Gastrocnemius medialis (tissue), 4 donors: Measurements from ENCODE around the gene RIN3. TPM values are rescaled to one million over a fixed set of nuclear protein-coding genes. Genes with fewer than 3 reads are reported as not detected.

Experiments
- ATAC-seq, 2 donors: fragments of 150-250 bp; one replicate each; pipeline ENCODE4 v1.9.1; 2016
- DNase-seq, 2 donors: peaks; one replicate each; pipeline ENCODE4 v3.0.0-alpha.2; 2019
- H3K27ac ChIP-seq, 4 donors: fragments of 200-600 bp; sonication (generic); 1 replicate in 1 of 4; 2 replicates in 3 of 4; pipeline ENCODE4 v1.5.1; 2016 to 2018; ENCODE audit warnings: mild to moderate bottlenecking in 2 of 4, moderate library complexity in 1 of 4
- H3K27me3 ChIP-seq, 3 donors: fragments of 200-600 bp; sonication (generic) in 2 of 3; 1 replicate in 1 of 3; 2 replicates in 2 of 3; pipeline versions ENCODE4 v1.5.1 to v1.6.0; 2016 to 2019; ENCODE audit warnings: mild to moderate bottlenecking in 1 of 3, moderate library complexity in 1 of 3
- H3K36me3 ChIP-seq, 2 donors: fragments of 200-600 bp; sonication (generic) in 1 of 2; one replicate each; pipeline ENCODE4 v1.5.1; 2017 to 2018
- H3K4me1 ChIP-seq, 2 donors: fragments of 200-600 bp; sonication (generic) in 1 of 2; one replicate each; pipeline ENCODE4 v1.5.1; 2016 to 2017; ENCODE audit warnings: mild to moderate bottlenecking in 2 of 2
- H3K4me3 ChIP-seq, 4 donors: fragments of 200-600 bp; sonication (generic) in 3 of 4; 1 replicate in 1 of 4; 2 replicates in 3 of 4; pipeline ENCODE4 v1.5.1; 2016 to 2019; ENCODE audit warnings: mild to moderate bottlenecking in 2 of 4
- H3K9me3 ChIP-seq, 3 donors: fragments of 200-600 bp; sonication (generic) in 2 of 3; 1 replicate in 1 of 3; 2 replicates in 2 of 3; pipeline ENCODE4 v1.5.1; 2016 to 2019
- POLR2A ChIP-seq, 2 donors: fragments of 450-650 bp; IDR thresholded peaks; one replicate each; pipeline ENCODE4 v1.6.1; 2017; ENCODE audit warnings: antibody characterized with exemption in 2 of 2, mild to moderate bottlenecking in 2 of 2, moderate library complexity in 2 of 2
- in situ Hi-C, 4 donors: fragments of 200-750 bp; cut with MboI; loops; one replicate each; pipeline versions ENCODE4 v1.15.0 to v1.8.0; 2017; ENCODE audit warnings: low sequenced_read_pairs in 4 of 4
- intact Hi-C: fragments of 100-400 bp; cut with DNase I; formaldehyde crosslinking; loops from one replicate; pipeline ENCODE4 v1.15.1; 2023; ENCODE audit warnings: low total_unique reads
- total RNA-seq, 4 donors: library from RNA; depleted of rRNA; stranded (reverse); fragments of >200 nt; gene quantifications; one replicate each; pipeline versions ENCODE4 v1.1.0 to v1.2.3, GENCODE V29; 2016
- TF ChIP-seq, protein P1 (sequence below), 5 experiments: fragments of 450-650 bp in 3 of 5; fragments of 200-600 bp in 2 of 5; sonication (generic) in 2 of 5; IDR thresholded peaks in 4 of 5; conservative IDR thresholded peaks in 1 of 5; 1 replicate in 4 of 5; 2 replicates in 1 of 5; pipeline ENCODE4 v1.5.1; 2016 to 2019; ENCODE audit warnings: antibody characterized with exemption in 5 of 5, mild to moderate bottlenecking in 3 of 5, moderate library complexity in 3 of 5

RIN3 gene
- total RNA-seq, 4 donors from 2014 or later, result 2.1 to 3.7 (median 2.6) TPM

DNA sequence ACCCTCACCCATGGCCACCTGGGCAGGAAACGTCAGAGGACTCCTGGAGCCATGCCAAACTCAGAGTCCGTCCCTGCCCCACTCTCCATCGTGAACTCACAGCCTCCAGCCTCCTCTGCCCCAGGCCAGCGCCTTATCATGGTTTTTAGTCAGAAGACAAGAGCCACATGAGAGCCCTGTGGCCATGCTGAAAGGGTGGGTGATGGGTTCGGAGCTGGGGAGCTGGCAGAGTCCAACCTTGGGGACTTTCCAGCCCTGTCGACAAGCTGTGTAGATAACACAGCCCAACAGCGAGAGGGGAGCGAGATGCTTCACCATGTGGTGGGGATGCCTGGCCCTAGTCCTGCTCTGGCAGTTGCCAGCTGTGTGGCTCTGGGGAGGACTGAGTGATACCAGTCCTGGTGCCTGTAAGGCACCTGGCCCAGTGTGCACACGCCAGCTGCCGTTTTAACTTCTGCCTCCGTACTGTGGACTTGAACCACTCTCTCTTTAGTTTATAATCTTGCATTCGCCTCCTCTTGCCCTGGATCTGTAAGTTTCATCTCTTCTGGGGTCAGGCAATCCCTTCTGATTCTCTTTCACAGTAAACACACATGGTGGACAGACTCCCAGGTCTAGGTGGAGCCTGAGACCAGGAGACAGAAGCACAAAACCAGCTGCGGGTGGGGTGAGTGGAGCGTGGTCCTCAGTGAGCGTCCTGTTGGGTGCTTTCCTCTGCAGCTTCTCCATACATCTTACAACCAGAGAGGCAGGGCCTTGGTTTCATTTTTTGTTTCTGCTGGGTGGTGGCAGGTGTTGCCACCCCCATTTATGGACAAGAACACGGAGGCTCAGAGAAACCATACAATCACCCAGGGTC lies 55.3 kb downstream of the RIN3 start:
- ATAC-seq (no peak), DNase-seq (no peak)
- Histone ChIP-seq H3K4me1 (peaks cover 0 to 2% of the 10 kb centered on the region in 2 donors), H3K27ac (no peak overlapping the region), H3K36me3 (no peaks in the 10 kb centered on the region), H3K27me3 (no peaks in the 10 kb centered on the region), H3K9me3 (no peaks in the 10 kb centered on the region), H3K4me3 (no peak overlapping the region)
- intact Hi-C loops (no loop called here), in situ Hi-C loops (no loop called here)
- no peak for TF ChIP-seq POLR2A (IDR thresholded peaks at IDR 0.05)
- TF ChIP-seq, protein P1, sequence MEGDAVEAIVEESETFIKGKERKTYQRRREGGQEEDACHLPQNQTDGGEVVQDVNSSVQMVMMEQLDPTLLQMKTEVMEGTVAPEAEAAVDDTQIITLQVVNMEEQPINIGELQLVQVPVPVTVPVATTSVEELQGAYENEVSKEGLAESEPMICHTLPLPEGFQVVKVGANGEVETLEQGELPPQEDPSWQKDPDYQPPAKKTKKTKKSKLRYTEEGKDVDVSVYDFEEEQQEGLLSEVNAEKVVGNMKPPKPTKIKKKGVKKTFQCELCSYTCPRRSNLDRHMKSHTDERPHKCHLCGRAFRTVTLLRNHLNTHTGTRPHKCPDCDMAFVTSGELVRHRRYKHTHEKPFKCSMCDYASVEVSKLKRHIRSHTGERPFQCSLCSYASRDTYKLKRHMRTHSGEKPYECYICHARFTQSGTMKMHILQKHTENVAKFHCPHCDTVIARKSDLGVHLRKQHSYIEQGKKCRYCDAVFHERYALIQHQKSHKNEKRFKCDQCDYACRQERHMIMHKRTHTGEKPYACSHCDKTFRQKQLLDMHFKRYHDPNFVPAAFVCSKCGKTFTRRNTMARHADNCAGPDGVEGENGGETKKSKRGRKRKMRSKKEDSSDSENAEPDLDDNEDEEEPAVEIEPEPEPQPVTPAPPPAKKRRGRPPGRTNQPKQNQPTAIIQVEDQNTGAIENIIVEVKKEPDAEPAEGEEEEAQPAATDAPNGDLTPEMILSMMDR (IDR thresholded peaks at IDR 0.05 in 4 of 5, conservative IDR thresholded peaks at IDR 0.05 in 1 of 5), result no peak

DNA sequence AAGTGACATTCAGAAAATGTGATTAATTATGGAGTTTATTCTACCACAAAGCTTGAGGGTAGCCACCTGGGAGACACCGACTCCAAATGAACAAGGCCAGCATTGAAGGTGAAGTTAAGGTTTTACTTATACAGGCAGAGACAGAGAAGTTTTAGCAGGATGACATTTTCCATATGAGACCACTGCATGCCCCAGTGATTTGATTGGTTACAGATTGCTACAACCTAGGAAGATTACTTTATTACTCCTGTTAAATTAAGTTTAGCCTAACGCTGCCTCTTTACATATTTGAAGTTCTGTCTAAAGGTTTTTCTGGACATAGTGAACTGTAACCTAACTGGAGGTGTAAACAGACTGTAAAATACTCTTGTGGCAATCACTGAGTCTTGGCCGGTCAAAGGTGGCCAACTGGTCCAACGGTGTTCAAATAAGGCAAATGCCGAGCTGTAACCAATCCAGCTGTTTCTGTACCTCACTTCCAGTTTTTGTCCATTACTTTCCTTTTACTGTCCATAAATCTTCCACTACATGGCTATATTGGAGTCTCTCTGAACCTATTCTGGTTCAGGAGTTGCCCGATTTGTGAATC lies 57.2 kb downstream of the RIN3 start:
- in situ Hi-C loops, result no loop called here
- H3K4me3 ChIP-seq, result no peak overlapping the region
- no peak overlapping the region for H3K27ac ChIP-seq
- TF ChIP-seq, protein P1 (IDR thresholded peaks at IDR 0.05 in 4 of 5, conservative IDR thresholded peaks at IDR 0.05 in 1 of 5), result no peak
- TF ChIP-seq POLR2A (IDR thresholded peaks at IDR 0.05), result no peak
- H3K36me3 ChIP-seq, result no peaks in the 10 kb centered on the region
- no peak for ATAC-seq
- H3K9me3 ChIP-seq, result no peaks in the 10 kb centered on the region
- DNase-seq, result no peak
- no peaks in the 10 kb centered on the region for H3K4me1 ChIP-seq
- no peaks in the 10 kb centered on the region for H3K27me3 ChIP-seq
- intact Hi-C loops, result no loop called here

DNA sequence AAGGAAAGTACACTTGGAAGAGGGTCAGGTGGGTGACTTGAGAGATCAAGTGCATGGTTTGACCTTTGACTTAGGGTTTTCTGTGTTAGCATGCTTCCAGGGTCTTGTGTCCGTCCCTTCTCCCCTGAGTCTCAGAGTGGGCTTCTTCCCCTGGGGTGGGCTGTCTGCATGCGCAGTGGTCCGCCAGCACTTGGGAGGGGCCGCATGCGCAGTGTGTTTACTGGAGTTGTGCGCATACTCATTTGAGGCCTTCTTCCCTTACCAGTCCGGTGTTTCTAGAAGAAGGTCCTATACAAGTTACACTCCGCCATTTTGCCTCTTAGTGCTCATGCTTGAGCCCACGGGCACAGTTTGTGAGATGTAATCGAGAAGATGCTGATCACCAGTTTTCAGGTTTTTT lies 58.5 kb downstream of the RIN3 start:
- H3K27ac ChIP-seq, result no peak overlapping the region
- intact Hi-C loops, result no loop called here
- H3K36me3 ChIP-seq, result no peaks in the 10 kb centered on the region
- TF ChIP-seq, protein P1 (IDR thresholded peaks at IDR 0.05 in 4 of 5, conservative IDR thresholded peaks at IDR 0.05 in 1 of 5), result no peak
- no peak for TF ChIP-seq POLR2A (IDR thresholded peaks at IDR 0.05)
- no peak overlapping the region for H3K4me3 ChIP-seq
- no peak for ATAC-seq
- H3K27me3 ChIP-seq, result no peaks in the 10 kb centered on the region
- no peak for DNase-seq
- no peaks in the 10 kb centered on the region for H3K4me1 ChIP-seq
- no peaks in the 10 kb centered on the region for H3K9me3 ChIP-seq
- in situ Hi-C loops, result no loop called here

DNA sequence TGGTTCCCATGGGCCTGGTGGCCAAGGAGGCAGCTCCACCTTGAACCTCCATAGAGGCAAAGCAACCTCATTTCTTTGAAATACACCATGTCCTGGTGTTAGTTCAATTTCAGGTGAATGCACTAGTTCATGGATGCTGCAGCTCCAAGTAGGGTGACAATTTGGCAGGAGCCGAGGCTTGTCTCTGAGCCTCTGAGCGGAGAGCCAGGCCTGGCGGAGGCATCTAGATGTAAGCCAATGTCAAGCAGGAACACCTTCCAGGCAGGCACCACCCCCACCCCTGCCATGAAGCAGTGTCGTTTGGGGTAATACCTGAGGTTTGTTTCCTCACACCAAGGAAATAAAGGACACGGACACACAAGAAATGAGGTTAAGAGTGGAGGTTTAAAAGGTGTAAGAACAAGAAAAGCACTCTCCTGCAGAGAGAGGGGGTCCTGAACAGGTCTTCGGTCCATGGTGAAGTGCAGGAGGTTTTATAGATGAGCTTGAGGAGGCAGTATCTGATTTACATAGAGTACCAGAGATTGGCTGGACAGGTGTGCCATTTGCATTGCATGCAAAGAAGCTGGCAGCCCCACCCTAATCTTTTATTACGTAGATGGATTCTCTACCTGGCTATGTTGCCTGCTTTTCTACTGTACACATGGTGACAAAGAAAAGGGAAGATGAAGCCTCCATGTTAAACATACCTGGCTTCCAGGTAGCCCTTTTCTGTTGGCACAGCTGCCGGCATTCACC lies 60.3 kb downstream of the RIN3 start:
- Histone ChIP-seq H3K9me3 (no peaks in the 10 kb centered on the region), H3K4me3 (no peak overlapping the region), H3K27me3 (no peaks in the 10 kb centered on the region), H3K27ac (no peak overlapping the region), H3K4me1 (no peaks in the 10 kb centered on the region), H3K36me3 (no peaks in the 10 kb centered on the region)
- intact Hi-C loops (no loop called here), in situ Hi-C loops (no loop called here)
- DNase-seq, result no peak
- TF ChIP-seq, protein P1 (IDR thresholded peaks at IDR 0.05 in 4 of 5, conservative IDR thresholded peaks at IDR 0.05 in 1 of 5), result no peak
- no peak for TF ChIP-seq POLR2A (IDR thresholded peaks at IDR 0.05)
- no peak for ATAC-seq
